Adrenal gland (tissue), 5 donors: ENCODE measurements around the gene CACNA1C.
"Not testable (repeated sequence)": the region's sequence is repeated elsewhere in the genome, so short reads cannot be mapped to it uniquely, and the experiment has no call there.

Experiments
- POLR2A ChIP-seq, 2 donors: fragments of 450-650 bp; IDR thresholded peaks; one replicate each; pipeline ENCODE4 v1.6.1; 2017; ENCODE audit warnings: antibody characterized with exemption in 2 of 2, mild to moderate bottlenecking in 2 of 2, moderate library complexity in 1 of 2
- TF ChIP-seq, protein P1 (sequence below), 6 experiments: fragments of 450-650 bp in 4 of 6; fragments of 200-600 bp in 2 of 6; sonication (generic) in 1 of 6; IDR thresholded peaks; 1 replicate in 5 of 6; 2 replicates in 1 of 6; pipeline versions ENCODE4 v1.5.1 to v1.8.0; 2016 to 2021; ENCODE audit warnings: antibody characterized with exemption in 6 of 6, mild to moderate bottlenecking in 2 of 6, moderate library complexity in 1 of 6
- donor health status: DM: no; HTN: no; CAD: no.

DNA sequence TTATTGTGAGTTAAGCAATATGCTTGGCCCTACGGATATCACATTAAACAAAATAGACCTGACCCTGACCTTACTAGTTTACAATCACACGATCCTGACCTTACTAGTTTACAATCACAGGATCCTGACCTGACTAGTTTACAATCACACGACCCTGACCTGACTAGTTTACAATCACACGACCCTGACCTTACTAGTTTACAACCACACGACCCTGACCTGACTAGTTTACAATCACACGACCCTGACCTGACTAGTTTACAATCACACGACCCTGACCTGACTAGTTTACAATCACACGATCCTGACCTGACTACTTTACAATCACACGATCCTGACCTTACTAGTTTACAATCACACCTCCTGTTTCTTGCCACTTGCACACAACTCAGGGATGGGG is 202.9 kb downstream of the CACNA1C start:
- TF ChIP-seq, protein P1, sequence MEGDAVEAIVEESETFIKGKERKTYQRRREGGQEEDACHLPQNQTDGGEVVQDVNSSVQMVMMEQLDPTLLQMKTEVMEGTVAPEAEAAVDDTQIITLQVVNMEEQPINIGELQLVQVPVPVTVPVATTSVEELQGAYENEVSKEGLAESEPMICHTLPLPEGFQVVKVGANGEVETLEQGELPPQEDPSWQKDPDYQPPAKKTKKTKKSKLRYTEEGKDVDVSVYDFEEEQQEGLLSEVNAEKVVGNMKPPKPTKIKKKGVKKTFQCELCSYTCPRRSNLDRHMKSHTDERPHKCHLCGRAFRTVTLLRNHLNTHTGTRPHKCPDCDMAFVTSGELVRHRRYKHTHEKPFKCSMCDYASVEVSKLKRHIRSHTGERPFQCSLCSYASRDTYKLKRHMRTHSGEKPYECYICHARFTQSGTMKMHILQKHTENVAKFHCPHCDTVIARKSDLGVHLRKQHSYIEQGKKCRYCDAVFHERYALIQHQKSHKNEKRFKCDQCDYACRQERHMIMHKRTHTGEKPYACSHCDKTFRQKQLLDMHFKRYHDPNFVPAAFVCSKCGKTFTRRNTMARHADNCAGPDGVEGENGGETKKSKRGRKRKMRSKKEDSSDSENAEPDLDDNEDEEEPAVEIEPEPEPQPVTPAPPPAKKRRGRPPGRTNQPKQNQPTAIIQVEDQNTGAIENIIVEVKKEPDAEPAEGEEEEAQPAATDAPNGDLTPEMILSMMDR (IDR thresholded peaks at IDR 0.05) = not testable (repeated sequence)
- TF ChIP-seq POLR2A (IDR thresholded peaks at IDR 0.05) = not testable (repeated sequence)
